ENCODE results near the gene ABLIM2. TPM values are rescaled to one million over a fixed set of nuclear protein-coding genes. Genes with fewer than 3 reads are reported as not detected.

Gene ABLIM2
- polyA plus RNA-seq, 1 donor from 2014 or later, result 1.3 TPM

DNA sequence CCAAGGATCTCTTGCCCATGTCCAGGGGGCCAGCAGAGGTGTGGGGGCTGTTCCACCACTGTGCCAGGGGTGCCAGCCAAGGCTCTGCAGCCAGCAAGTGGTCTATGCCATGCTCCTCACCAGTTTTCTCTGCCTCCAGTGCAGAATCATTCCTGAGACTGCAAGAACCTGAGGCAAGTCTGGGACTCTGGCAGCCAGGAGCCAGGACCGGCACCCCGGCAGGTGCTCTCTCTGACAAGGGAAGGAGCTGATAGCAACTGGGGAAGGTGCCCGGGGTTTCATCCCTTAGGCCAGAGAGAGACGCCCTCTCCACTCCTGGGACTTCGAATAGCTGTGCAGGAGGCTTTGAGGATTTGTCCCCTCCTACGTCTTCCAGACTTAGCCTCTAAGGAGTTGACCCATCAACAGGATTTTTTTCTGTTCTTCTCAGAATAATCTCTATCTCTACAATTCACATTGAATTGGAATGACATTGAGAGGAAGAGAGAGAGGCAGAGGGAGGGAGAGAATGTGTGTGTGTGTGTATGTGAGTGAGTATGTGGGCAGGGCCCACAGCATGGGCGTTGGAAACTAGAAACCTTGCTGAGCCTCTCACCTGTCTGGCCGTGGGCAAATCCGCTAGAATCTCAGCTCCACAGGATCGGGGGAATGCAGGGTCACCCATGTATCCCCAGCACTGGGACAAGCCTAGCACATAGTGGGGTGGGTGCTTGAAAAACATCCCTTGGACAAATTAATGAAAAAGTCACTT, 144.5 kb downstream of the ABLIM2 start:
- H3K9me3 Mint-ChIP-seq, result no peaks in the 10 kb centered on the region
- no peak overlapping the region for H3K4me3 Mint-ChIP-seq
- H3K27me3 Mint-ChIP-seq, result peaks cover 2% of the 10 kb centered on the region
- no peaks in the 10 kb centered on the region for H3K36me3 Mint-ChIP-seq
- H3K27ac Mint-ChIP-seq, result no peak overlapping the region
- H3K4me1 Mint-ChIP-seq, result peaks cover 0 to 2% (median 0%) of the 10 kb centered on the region in 3 donors

DNA sequence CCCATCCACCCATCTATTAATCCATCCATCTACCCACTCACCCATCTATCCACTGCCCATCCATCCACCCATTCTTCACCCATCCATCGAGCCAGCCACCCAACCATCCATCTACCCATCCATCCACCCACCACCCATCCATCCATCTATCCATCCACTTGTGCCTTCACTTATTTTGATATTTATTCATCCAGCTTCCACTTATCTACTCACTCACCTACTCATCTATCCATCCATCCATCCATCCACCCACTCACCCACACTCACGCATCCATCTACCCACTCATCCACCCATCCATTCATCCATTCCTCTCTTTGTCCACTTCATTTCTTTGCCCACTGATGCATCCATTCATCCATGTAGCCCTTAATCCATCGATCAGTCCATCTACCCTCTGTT, 146.1 kb downstream of the ABLIM2 start:
- Mint-ChIP-seq H3K27ac (no peak overlapping the region), H3K4me3 (no peak overlapping the region), H3K36me3 (no peaks in the 10 kb centered on the region), H3K9me3 (no peaks in the 10 kb centered on the region), H3K4me1 (peaks cover 0 to 2% (median 0%) of the 10 kb centered on the region in 3 donors), H3K27me3 (peaks cover 2% of the 10 kb centered on the region)

DNA sequence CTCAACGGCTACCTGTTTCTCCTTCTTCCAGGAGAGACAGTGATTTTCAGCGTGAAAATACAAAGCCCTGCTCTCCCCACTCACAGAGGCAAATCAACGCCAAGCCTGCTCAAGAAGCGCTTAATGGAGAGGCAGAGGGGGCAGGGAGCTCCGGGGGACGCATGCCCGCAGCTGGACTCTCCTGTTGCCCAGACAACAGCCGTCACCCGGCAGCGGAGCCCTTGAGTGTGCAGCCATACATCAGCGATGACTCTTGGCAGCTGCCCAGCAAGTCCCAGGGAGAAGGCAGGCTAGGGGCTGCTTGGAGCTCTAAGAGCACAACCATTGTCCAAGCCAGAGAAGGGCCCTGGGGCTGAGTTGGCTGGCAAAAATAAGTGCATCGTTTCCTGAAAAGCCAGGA, 148.0 kb downstream of the ABLIM2 start:
- no peaks in the 10 kb centered on the region for H3K9me3 Mint-ChIP-seq
- H3K4me1 Mint-ChIP-seq, result peaks cover 0 to 2% (median 0%) of the 10 kb centered on the region in 3 donors
- no peak overlapping the region for H3K4me3 Mint-ChIP-seq
- H3K27ac Mint-ChIP-seq, result no peak overlapping the region
- no peaks in the 10 kb centered on the region for H3K36me3 Mint-ChIP-seq
- no peaks in the 10 kb centered on the region for H3K27me3 Mint-ChIP-seq

- Mint-ChIP-seq H3K27me3 (no peaks in the 10 kb centered on the region), H3K4me3 (no peak overlapping the region), H3K9me3 (no peaks in the 10 kb centered on the region), H3K4me1 (no peaks in the 10 kb centered on the region), H3K27ac (no peak overlapping the region), H3K36me3 (no peaks in the 10 kb centered on the region)
These were observed 148.7 kb downstream of the ABLIM2 start for GRCh38 chr4:8009710-8010511.

DNA sequence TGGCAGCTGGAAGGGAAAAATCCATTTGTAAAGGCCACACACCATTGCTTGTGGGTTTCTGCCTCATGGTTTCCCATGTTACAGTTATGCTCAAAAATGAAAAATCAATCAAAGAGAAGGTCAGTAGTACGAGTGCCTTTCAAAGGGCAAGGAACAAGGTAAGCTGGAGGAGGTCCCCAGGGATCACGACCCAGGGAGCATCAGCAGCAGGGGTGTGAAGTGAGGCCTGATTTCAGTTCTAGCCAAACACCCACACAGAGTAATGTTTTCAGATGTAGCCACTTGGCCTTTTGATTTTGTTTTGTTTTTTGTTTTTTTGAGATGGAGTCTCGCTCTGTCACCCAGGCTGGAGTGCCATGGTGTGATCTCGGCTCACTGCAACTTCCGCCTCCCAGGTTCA, 149.5 kb downstream of the ABLIM2 start:
- Mint-ChIP-seq H3K27ac (no peak overlapping the region), H3K36me3 (no peaks in the 10 kb centered on the region), H3K4me3 (no peak overlapping the region), H3K4me1 (no peaks in the 10 kb centered on the region), H3K9me3 (no peaks in the 10 kb centered on the region), H3K27me3 (no peaks in the 10 kb centered on the region)

DNA sequence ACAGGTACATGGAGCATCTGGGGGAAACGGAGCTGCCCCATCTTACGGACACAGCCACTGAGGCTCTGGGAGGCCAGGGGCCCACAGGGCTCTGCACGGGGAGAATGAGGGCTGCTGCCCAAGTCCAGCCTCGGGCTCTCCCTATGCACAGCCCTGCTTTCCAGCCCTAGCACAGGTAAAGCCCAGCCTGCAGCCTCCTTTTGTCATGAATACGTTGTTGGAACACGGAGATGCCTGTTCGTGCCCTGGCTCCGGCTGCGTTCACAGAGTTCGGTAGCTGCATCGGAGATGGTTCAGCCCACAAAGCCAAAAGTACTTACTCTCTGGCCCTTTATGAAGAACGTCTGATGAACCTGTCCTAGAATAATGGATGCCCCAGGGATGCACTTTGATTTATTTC, 150.2 kb downstream of the ABLIM2 start:
- H3K36me3 Mint-ChIP-seq, result no peaks in the 10 kb centered on the region
- H3K4me1 Mint-ChIP-seq, result no peaks in the 10 kb centered on the region
- H3K9me3 Mint-ChIP-seq, result no peaks in the 10 kb centered on the region
- no peak overlapping the region for H3K4me3 Mint-ChIP-seq
- peaks cover 2% of the 10 kb centered on the region for H3K27me3 Mint-ChIP-seq
- no peak overlapping the region for H3K27ac Mint-ChIP-seq

DNA sequence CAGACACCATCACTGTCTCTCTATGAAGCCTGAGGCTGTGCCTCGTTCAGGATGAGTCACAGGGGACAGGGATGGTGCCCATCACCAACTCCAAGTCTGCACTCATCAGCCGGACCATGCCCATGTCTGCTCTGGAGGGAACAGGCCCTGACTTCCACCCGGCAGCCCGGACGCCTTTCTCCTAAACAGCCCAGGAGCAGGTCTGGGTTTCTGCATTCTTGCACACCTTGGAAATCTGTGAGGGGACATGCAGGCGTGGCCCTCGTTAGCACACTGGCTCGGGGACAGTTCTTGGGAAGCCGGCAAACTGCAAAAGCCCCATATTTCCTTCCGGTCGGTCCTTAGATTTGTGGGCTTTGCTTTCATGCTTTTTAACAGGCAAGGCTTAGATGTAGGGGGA, 151.0 kb downstream of the ABLIM2 start:
- peaks cover 6% of the 10 kb centered on the region for H3K27me3 Mint-ChIP-seq
- H3K4me1 Mint-ChIP-seq, result no peaks in the 10 kb centered on the region
- no peaks in the 10 kb centered on the region for H3K36me3 Mint-ChIP-seq
- H3K4me3 Mint-ChIP-seq, result no peak overlapping the region
- no peak overlapping the region for H3K27ac Mint-ChIP-seq
- H3K9me3 Mint-ChIP-seq, result no peaks in the 10 kb centered on the region

DNA sequence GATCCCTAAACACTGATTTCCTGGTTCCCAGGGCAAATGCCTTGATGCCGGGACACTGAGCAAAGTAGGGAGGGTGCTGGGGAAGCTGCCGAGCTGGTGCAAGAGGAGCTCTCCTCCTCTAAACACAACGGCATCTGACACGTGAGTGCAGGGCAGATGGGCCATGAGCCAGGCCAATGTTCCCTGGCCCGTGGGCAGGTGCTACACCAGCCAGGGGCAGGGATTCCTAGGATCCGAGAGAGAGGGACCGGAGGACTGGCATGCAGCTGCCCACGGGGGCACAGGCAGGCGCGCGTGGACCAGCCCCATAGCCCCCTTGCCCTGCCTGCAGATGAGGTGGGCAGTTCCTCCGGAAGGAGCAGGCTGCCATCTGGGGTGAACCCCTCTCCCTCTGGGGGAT, 152.1 kb downstream of the ABLIM2 start:
- H3K27ac Mint-ChIP-seq, result no peak overlapping the region
- peaks cover 6% of the 10 kb centered on the region for H3K27me3 Mint-ChIP-seq
- no peaks in the 10 kb centered on the region for H3K9me3 Mint-ChIP-seq
- no peaks in the 10 kb centered on the region for H3K4me1 Mint-ChIP-seq
- H3K4me3 Mint-ChIP-seq, result no peak overlapping the region
- no peaks in the 10 kb centered on the region for H3K36me3 Mint-ChIP-seq

DNA sequence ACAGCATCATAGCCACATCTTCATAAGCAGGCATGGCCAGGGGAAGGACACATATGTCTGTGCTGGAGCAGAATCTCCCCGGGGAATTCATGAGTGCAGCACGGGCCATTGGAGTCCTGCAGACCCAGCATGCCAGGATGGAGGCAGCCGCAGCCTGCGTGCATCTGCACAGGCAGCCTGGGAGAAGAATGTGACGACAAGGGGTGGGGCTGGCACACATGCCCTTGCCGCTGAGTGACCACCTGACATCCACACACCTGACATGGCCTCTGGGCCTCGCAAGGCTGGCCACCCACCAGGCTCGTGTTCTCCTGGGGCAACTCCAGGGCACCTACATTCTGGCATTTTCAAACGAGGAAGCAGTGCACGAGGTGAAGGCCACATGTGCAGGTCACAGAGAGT, 152.8 kb downstream of the ABLIM2 start:
- Mint-ChIP-seq H3K4me3 (no peak overlapping the region), H3K27ac (no peak overlapping the region)

DNA sequence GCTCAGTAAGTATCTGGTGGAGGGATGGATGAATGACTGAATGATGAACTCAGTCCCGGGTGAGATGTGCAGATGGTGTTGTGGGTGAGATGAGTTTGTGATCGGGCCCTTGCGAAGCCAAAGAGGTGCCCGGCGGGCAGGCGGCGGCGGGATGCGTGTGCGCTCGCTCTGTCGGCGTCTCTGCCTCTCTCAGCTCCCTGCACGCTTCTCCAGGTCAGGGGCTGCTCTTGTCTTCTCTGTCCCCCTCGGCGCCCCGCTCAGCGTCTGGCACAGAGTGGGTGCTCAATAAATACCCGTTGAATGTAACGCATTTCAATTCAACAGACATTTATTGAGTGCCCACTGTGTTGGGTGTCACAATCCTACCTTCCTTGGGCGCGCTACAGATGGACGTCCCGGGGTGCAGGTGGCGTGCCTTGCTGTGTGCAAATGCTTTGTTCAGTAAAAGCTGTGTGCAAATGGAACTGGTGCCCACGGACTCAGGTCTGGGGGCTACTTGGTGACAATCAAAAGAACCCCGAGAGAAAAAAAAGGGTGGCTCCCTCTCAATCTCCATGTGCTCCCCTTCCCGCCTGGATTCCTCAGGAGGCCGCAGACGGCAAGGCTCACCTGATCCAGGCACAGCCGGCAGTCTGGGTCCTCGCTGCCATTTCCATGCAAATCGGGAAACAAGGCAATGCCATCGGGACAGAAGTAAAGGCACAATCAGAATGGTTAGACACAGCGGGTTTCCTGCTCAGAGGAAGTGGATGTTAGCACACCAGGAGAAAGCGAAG, 153.4 kb downstream of the ABLIM2 start:
- Mint-ChIP-seq H3K27me3 (peaks cover 6% of the 10 kb centered on the region), H3K4me3 (no peak overlapping the region), H3K36me3 (no peaks in the 10 kb centered on the region), H3K9me3 (no peaks in the 10 kb centered on the region), H3K4me1 (no peaks in the 10 kb centered on the region), H3K27ac (no peak overlapping the region)

More for the DNA sequence above, 152.8 kb downstream of the ABLIM2 start:
- H3K9me3 Mint-ChIP-seq, result no peaks in the 10 kb centered on the region
- no peaks in the 10 kb centered on the region for H3K4me1 Mint-ChIP-seq
- H3K36me3 Mint-ChIP-seq, result no peaks in the 10 kb centered on the region
- peaks cover 6% of the 10 kb centered on the region for H3K27me3 Mint-ChIP-seq

- H3K4me1 Mint-ChIP-seq, result no peaks in the 10 kb centered on the region
- H3K9me3 Mint-ChIP-seq, result no peaks in the 10 kb centered on the region
- peaks cover 6% of the 10 kb centered on the region for H3K27me3 Mint-ChIP-seq
- H3K27ac Mint-ChIP-seq, result no peak overlapping the region
- no peak overlapping the region for H3K4me3 Mint-ChIP-seq
- no peaks in the 10 kb centered on the region for H3K36me3 Mint-ChIP-seq
These were observed 154.5 kb downstream of the ABLIM2 start for GRCh38 chr4:8004066-8004465.

- peaks cover 0 to 1% (median 0%) of the 10 kb centered on the region in 3 donors for H3K9me3 Mint-ChIP-seq
- H3K27me3 Mint-ChIP-seq, result peaks cover 6% of the 10 kb centered on the region
- peak overlapping the region in 1 of 3 donors; percentile 29 for H3K27ac Mint-ChIP-seq
- H3K4me3 Mint-ChIP-seq, result no peak overlapping the region
- H3K4me1 Mint-ChIP-seq, result no peaks in the 10 kb centered on the region
- no peaks in the 10 kb centered on the region for H3K36me3 Mint-ChIP-seq
These were observed 155.9 kb downstream of the ABLIM2 start for GRCh38 chr4:8002525-8003309.

DNA sequence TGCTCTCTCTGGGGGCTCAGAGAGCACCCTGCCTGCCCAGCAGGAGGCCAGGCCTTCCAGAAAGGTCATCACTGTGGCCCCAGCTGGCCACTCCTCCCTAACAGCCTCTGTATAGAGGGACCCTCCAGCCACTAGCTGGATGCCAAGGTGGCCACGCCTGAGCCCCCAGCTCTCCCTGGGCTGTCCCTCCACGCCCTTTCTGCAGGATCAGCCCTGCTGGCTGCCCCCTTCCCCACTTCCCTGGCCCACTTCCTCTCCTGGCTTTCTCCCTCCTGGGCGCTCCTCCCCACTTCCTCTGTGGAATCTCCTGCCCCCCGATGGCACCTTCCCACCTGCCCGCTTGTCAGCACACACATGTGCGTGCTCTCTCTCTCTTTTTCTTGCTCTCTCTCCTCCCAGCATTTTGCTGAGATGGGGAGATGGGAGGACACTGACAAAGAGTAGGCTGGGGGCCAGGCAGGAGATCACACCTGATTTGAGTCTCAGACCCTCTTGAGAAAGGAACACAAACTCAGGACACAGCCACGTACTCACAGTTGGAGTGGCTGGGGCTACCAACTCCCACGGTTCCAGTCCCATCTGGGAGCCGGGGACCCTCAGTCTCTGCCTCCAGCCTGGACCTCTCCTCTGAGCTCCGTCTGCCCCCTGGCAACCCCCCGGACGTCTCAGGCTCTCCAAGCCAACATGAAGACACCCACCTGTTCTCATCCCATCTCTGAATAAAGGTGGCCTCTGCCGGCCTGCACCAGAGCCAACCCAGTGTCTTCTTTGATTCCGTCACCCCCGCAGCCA, 156.9 kb downstream of the ABLIM2 start:
- Mint-ChIP-seq H3K27me3 (peaks cover 6% of the 10 kb centered on the region), H3K36me3 (no peaks in the 10 kb centered on the region), H3K9me3 (peaks cover 0 to 1% (median 0%) of the 10 kb centered on the region in 3 donors), H3K4me1 (no peaks in the 10 kb centered on the region), H3K4me3 (no peak overlapping the region), H3K27ac (no peak overlapping the region)

Measured in IgD-negative memory B cell (primary cell).